Ovary (tissue), 3 donors: ENCODE results near the gene FCHSD1.

Source experiments
- CTCF ChIP-seq, 3 donors: fragments of 450-650 bp in 2 of 3; fragments of 200-600 bp in 1 of 3; IDR thresholded peaks; one replicate each; pipeline versions ENCODE4 v1.5.1 to v1.8.0; 2016 to 2022; ENCODE audit warnings: antibody characterized with exemption in 3 of 3, mild to moderate bottlenecking in 1 of 3
- EP300 ChIP-seq: sonication (generic); formaldehyde crosslinking; IDR thresholded peaks from one replicate; pipeline ENCODE4 v1.6.1; 2017; ENCODE audit warnings: antibody characterized with exemption
- POLR2A ChIP-seq: fragments of 450-650 bp; IDR thresholded peaks from one replicate; pipeline ENCODE4 v1.6.1; 2017; ENCODE audit warnings: antibody characterized with exemption, mild to moderate bottlenecking, moderate library complexity
- donor health status: DM: no; HTN: no; CAD: no.

GRCh38 chr5:141651728-141652105, 499 bp upstream of the FCHSD1 start:
- no peak for TF ChIP-seq CTCF (IDR thresholded peaks at IDR 0.05)
- TF ChIP-seq POLR2A, result no peak
- no peak for TF ChIP-seq EP300
